H1 (cell line): ENCODE data around the gene ALDOC. TPM values are rescaled to one million over a fixed set of nuclear protein-coding genes. Genes with fewer than 3 reads are reported as not detected.

Source experiments
- NRF1 ChIP-seq: IDR thresholded peaks from 2 replicates; pipeline ENCODE4 v1.6.1; 2011; ENCODE audit warnings: mild to moderate bottlenecking, low read depth, low read length, improper control_type of control experiment
- RAD21 ChIP-seq, 2 experiments: IDR thresholded peaks in 1 of 2; conservative IDR thresholded peaks in 1 of 2; 2 replicates each; pipeline ENCODE4 v1.6.1; 2011; ENCODE audit warnings: low read depth in 2 of 2, low read length in 2 of 2, improper control_type of control experiment in 1 of 2, inconsistent platforms in 1 of 2, mild to moderate bottlenecking in 1 of 2, moderate library complexity in 1 of 2
- TAF7 ChIP-seq: optimal IDR thresholded peaks from 2 replicates; pipeline ENCODE3; 2011; ENCODE audit warnings: low read depth, mild to moderate bottlenecking, inconsistent platforms, low read length, moderate library complexity, borderline replicate concordance
- polyA plus RNA-seq, 7 experiments: library from polyadenylated mRNA; depleted of rRNA in 3 of 7; stranded (reverse) in 5 of 7; unstranded in 2 of 7; fragments of >200 nt in 5 of 7; fragments of 200-250 nt in 2 of 7; gene quantifications; 1 replicate in 5 of 7; 2 replicates in 1 of 7; 4 replicates in 1 of 7; pipeline versions ENCODE4 v1.2.1 to v1.2.3, GENCODE V29; 2011 to 2013; ENCODE audit warnings: missing spikeins in 2 of 7, mixed read lengths in 2 of 7
- total RNA-seq: library from RNA; stranded (reverse); fragmentation: NEBNext Ultra II Directional; extraction: Animal tissue kit (Norgen Biotek cat#: 25700); gene quantifications from 2 replicates; pipeline ENCODE4 v1.2.1, GENCODE V29; 2021

Gene ALDOC
- total and polyA plus RNA-seq, 2 of the 8 experiments (the other 6 are each of a cell fraction or from before 2014, with no cell fraction given), result 51.6 to 103 TPM

- TF ChIP-seq TAF7 (no peak), RAD21 (IDR thresholded peaks at IDR 0.05 in 1 of 2, conservative IDR thresholded peaks at IDR 0.05 in 1 of 2; ENCODE audit: low read depth in 2 of 2, low read length in 2 of 2) (no peak), NRF1 (no peak)
Measured at GRCh38 chr17:28582513-28582912, 5.8 kb upstream of the ALDOC start (continued).
